Measurements from ENCODE around the gene SND1. TPM values are rescaled to one million over a fixed set of nuclear protein-coding genes. Genes with fewer than 3 reads are reported as not detected.
A peak's percentile ranks its signal among the peaks of the same experiment; 100 is the strongest.

The SND1 gene
- total RNA-seq, 1 donor, result 202 TPM

GRCh38 chr7:128030654-128031611, 378.9 kb downstream of the SND1 start, which contains the start of gene LRRC4:
Gene LRRC4, minus strand, starts transcription at chr7:128031437. Its CDS starts 797 bp downstream, at chr7:128030640.
- TF ChIP-seq, protein P1, sequence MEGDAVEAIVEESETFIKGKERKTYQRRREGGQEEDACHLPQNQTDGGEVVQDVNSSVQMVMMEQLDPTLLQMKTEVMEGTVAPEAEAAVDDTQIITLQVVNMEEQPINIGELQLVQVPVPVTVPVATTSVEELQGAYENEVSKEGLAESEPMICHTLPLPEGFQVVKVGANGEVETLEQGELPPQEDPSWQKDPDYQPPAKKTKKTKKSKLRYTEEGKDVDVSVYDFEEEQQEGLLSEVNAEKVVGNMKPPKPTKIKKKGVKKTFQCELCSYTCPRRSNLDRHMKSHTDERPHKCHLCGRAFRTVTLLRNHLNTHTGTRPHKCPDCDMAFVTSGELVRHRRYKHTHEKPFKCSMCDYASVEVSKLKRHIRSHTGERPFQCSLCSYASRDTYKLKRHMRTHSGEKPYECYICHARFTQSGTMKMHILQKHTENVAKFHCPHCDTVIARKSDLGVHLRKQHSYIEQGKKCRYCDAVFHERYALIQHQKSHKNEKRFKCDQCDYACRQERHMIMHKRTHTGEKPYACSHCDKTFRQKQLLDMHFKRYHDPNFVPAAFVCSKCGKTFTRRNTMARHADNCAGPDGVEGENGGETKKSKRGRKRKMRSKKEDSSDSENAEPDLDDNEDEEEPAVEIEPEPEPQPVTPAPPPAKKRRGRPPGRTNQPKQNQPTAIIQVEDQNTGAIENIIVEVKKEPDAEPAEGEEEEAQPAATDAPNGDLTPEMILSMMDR (IDR thresholded peaks at IDR 0.05; ENCODE audit: insufficient read depth, low read length), result no peak
- peak; percentile 32 for DNase-seq (ENCODE audit: low read depth)
- peak within 1 kb of the TSS; percentile 63 for H3K4me3 ChIP-seq (ENCODE audit: low read depth, low read length)

DNA sequence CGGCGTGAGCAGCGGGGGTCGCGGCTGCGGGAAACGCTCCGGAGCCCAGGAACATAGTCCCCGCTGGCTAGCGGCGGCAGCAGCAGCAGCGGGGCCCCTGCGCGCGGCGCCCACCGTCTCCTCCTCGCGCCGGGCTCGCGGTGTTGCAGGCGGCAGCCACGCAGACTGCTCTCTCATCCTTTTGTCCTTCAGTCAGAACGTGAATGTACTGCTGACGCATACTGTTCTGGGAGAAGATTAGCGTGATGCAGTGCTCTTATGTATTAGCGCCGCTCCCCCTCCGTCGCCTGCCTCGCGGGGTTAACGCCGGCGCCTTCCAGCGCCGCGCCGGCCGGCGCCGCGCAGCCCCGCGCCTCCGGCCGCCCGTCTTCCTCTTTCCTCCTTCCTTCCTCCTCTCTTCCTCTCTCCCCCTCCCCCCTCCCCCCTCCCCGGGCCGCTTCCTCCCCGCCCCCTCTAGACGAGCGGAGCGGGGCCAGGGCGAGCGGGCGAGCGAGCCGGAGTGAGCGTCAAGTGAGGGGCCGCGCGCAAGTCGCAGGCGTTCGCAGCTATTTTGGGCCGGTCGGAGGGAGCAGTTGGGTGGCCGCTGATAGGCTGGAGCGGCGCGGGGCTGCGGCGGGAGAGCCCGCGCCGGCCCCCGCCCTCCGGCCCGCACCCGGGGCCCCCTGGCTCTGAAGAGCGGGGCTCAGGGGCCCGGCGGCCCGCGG, 380.1 kb downstream of the SND1 start:
- peak; percentile 87 for DNase-seq (ENCODE audit: low read depth)
- TF ChIP-seq, protein P1 (IDR thresholded peaks at IDR 0.05; ENCODE audit: insufficient read depth, low read length), result peak; percentile 36
- H3K4me3 ChIP-seq (ENCODE audit: low read depth, low read length), result peak overlapping the region; percentile 63

- DNase-seq (ENCODE audit: low read depth), result no peak
- TF ChIP-seq, protein P1 (IDR thresholded peaks at IDR 0.05; ENCODE audit: insufficient read depth, low read length), result no peak
- peak overlapping the region; percentile 63 for H3K4me3 ChIP-seq (ENCODE audit: low read depth, low read length)
These were observed 380.7 kb downstream of the SND1 start for GRCh38 chr7:128032605-128033235.

GRCh38 chr7:128033246-128033645, 381.3 kb downstream of the SND1 start:
- no peak for DNase-seq (ENCODE audit: low read depth)
- TF ChIP-seq, protein P1 (IDR thresholded peaks at IDR 0.05; ENCODE audit: insufficient read depth, low read length), result no peak
- H3K4me3 ChIP-seq (ENCODE audit: low read depth, low read length), result no peak overlapping the region

DNA sequence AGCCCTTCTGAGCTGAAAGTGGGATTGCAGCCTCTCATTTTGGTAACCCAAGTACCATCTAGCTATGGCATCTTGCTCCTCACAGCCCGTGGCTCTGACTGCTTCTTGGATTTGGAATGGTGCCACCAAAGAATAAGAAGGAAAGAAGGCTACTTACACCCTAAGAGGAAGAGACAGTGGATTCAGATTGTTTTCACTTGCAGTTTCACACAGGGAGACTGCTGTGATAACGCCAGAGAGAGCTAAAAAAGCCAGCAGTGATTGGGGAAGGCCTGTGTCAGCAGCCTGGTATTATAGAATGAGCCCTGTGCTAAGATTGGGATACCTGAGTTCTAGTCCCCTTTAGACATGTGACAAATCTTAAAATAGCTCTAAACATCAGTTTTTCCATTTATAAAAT, 382.8 kb downstream of the SND1 start:
- TF ChIP-seq, protein P1 (IDR thresholded peaks at IDR 0.05; ENCODE audit: insufficient read depth, low read length), result no peak
- H3K4me3 ChIP-seq (ENCODE audit: low read depth, low read length), result no peak overlapping the region
- no peak for DNase-seq (ENCODE audit: low read depth)

GRCh38 chr7:128035712-128036111, 383.7 kb downstream of the SND1 start:
- TF ChIP-seq, protein P1 (IDR thresholded peaks at IDR 0.05; ENCODE audit: insufficient read depth, low read length), result peak; percentile 46
- DNase-seq (ENCODE audit: low read depth), result peak; percentile 14
- no peak overlapping the region for H3K4me3 ChIP-seq (ENCODE audit: low read depth, low read length)
